Body of pancreas (tissue), 4 donors: Measurements from ENCODE around the gene CD164L2.

Experiments used
- POLR2A ChIP-seq, 3 donors: fragments of 450-650 bp; IDR thresholded peaks; one replicate each; pipeline ENCODE4 v1.6.1; 2016; ENCODE audit warnings: antibody characterized with exemption in 3 of 3, mild to moderate bottlenecking in 2 of 3
- TF ChIP-seq, protein P1 (sequence below), 7 experiments: fragments of 450-650 bp in 4 of 7; fragments of 200-600 bp in 3 of 7; sonication (generic) in 3 of 7; IDR thresholded peaks; one replicate each; pipeline ENCODE4 v1.5.1; 2016 to 2019; ENCODE audit warnings: antibody characterized with exemption in 7 of 7

DNA sequence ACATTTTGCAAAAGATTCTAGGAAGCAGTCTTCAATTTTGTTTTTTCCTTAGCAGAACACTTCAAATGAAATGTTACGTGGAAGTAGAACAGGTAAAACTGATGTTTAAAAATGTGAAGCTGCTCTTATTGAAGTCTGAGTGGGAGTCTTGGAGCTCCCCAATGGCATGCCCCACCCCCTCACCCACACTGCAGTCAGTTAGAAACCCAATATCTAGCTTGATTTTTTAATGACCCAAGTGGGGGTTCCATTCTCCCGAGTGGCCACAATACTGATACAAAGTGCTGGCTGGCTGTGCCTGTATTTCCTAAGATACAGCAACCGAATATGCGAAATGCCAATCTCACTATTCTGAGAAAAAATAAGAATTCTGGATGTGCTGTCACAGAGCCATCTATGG lies 40.6 kb upstream of the CD164L2 start:
- TF ChIP-seq, protein P1, sequence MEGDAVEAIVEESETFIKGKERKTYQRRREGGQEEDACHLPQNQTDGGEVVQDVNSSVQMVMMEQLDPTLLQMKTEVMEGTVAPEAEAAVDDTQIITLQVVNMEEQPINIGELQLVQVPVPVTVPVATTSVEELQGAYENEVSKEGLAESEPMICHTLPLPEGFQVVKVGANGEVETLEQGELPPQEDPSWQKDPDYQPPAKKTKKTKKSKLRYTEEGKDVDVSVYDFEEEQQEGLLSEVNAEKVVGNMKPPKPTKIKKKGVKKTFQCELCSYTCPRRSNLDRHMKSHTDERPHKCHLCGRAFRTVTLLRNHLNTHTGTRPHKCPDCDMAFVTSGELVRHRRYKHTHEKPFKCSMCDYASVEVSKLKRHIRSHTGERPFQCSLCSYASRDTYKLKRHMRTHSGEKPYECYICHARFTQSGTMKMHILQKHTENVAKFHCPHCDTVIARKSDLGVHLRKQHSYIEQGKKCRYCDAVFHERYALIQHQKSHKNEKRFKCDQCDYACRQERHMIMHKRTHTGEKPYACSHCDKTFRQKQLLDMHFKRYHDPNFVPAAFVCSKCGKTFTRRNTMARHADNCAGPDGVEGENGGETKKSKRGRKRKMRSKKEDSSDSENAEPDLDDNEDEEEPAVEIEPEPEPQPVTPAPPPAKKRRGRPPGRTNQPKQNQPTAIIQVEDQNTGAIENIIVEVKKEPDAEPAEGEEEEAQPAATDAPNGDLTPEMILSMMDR (IDR thresholded peaks at IDR 0.05): no peak
- TF ChIP-seq POLR2A (IDR thresholded peaks at IDR 0.05): no peak
